ENCODE measurements around the gene RIPK4. TPM values are rescaled to one million over a fixed set of nuclear protein-coding genes. Genes with fewer than 3 reads are reported as not detected.
"Not testable (repeated sequence)": the region's sequence is repeated elsewhere in the genome, so short reads cannot be mapped to it uniquely, and the experiment has no call there.

Gene RIPK4
- total and polyA plus RNA-seq, 2 donors (not counting 1 experiment from before 2014, with no cell fraction given): not detected

DNA sequence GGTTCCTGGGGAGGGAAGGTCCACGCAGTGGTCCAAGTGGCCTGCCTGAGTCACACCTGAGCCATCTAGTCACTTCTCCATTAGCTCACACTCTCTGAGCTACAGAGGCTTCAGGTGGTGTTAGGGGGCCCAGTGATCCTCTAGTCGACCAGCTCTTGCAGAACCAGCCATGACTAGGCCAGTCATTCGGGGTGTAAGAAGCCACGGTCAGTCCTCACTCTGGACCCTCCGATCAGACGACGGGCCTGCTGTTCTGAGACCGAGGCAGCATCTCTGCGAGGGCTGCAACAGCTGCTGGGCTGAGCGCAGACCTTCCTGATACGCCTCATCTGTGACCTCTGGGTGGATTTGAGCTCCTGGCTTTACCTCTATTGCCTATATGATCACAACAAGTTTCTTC lies 68.8 kb downstream of the RIPK4 start:
- no peaks in the 10 kb centered on the region for H3K27me3 ChIP-seq (replicated peaks in 1 of 4; ENCODE audit: control extremely low read depth in 1 of 4, control insufficient read depth in 3 of 4, insufficient read depth in 4 of 4, low read length in 3 of 4)
- no peaks in the 10 kb centered on the region for H3K36me3 ChIP-seq (replicated peaks in 1 of 2; ENCODE audit: control extremely low read depth in 1 of 2, control insufficient read depth in 1 of 2, extremely low read depth in 1 of 2, insufficient read depth in 2 of 2, low read length in 1 of 2)
- ATAC-seq (ENCODE audit: low read depth) (no peak), DNase-seq (no peak)
- WGBS (ENCODE audit: insufficient coverage): 87% methylated on average over 10 of the region's 11 CpGs
- H3K9me3 ChIP-seq (ENCODE audit: control extremely low read depth in 1 of 3, control insufficient read depth in 2 of 3, insufficient read depth in 1 of 3, low read length in 2 of 3): peaks cover 0 to 12% (median 0%) of the 10 kb centered on the region in 3 donors
- CTCF ChIA-PET: no interaction called here
- H3K4me3 ChIP-seq (ENCODE audit: control extremely low read depth in 1 of 5, extremely low read depth in 1 of 5, insufficient read depth in 1 of 5, low read depth in 2 of 5, low read length in 4 of 5): no peak overlapping the region
- H3K79me2 ChIP-seq (ENCODE audit: control insufficient read depth, insufficient read depth, low read length): no peaks in the 10 kb centered on the region
- Mint-ChIP-seq H3K27me3 (peaks cover 20% of the 10 kb centered on the region), H3K4me3 (no peak overlapping the region), H3K9me3 (ENCODE audit: insufficient read depth) (no peaks in the 10 kb centered on the region), H3K4me1 (no peaks in the 10 kb centered on the region), H3K27ac (no peak overlapping the region)
- H3K4me1 ChIP-seq (ENCODE audit: control insufficient read depth in 2 of 2, insufficient read depth in 2 of 2, low read length in 2 of 2): no peaks in the 10 kb centered on the region
- TF ChIP-seq CTCF (IDR thresholded peaks at IDR 0.05) (no peak), EZH2 (IDR thresholded peaks at IDR 0.05; ENCODE audit: borderline replicate concordance, insufficient read depth, low read depth, low read length, poor library complexity, severe bottlenecking) (no peak)
- POLR2A ChIA-PET: no interaction called here
- no peak overlapping the region for H3K27ac ChIP-seq (ENCODE audit: low read length in 2 of 2)
- intact Hi-C loops (cut with micrococcal nuclease): no loop called here
- H4K20me1 ChIP-seq (ENCODE audit: control insufficient read depth, insufficient read depth, low read length, poor library complexity, severe bottlenecking): no peaks in the 10 kb centered on the region
- H3K4me2 ChIP-seq (replicated peaks; ENCODE audit: low read depth, low read length, poor library complexity, severe bottlenecking): no peak overlapping the region
- H3K9ac ChIP-seq (ENCODE audit: low read length): no peak overlapping the region
- no peak overlapping the region for H2AFZ ChIP-seq (ENCODE audit: insufficient read depth, low read depth, low read length, poor library complexity, severe bottlenecking)

DNA sequence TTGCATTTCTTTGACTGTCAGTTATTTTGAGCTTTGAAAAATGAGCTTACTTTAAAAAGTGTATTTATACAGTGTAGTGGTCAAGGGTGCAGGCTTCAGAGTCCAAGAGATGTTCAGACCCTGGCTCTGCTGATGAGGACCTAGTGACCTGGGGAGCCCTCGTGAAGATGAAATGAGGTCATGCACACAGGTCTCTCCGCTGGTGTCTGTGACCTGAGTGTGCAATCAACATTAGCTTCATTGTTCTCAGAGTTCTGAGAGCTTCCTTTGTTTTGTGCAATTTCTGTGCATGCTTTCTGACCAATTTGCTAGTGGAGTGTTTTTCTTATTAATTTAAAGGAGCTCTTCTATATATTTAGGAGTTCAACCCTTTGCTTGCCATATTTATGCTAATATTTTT lies 71.3 kb downstream of the RIPK4 start:
- intact Hi-C loops (cut with micrococcal nuclease): no loop called here
- Mint-ChIP-seq H3K27ac (no peak overlapping the region), H3K27me3 (peaks cover 14% of the 10 kb centered on the region), H3K4me1 (no peaks in the 10 kb centered on the region), H3K9me3 (ENCODE audit: insufficient read depth) (no peaks in the 10 kb centered on the region), H3K4me3 (no peak overlapping the region)
- ChIA-PET POLR2A (no interaction called here), CTCF (no interaction called here)
- peaks cover 0 to 12% (median 0%) of the 10 kb centered on the region in 3 donors for H3K9me3 ChIP-seq (ENCODE audit: control extremely low read depth in 1 of 3, control insufficient read depth in 2 of 3, insufficient read depth in 1 of 3, low read length in 2 of 3)
- H3K4me2 ChIP-seq (replicated peaks; ENCODE audit: low read depth, low read length, poor library complexity, severe bottlenecking): no peak overlapping the region
- no peaks in the 10 kb centered on the region for H3K79me2 ChIP-seq (ENCODE audit: control insufficient read depth, insufficient read depth, low read length)
- H2AFZ ChIP-seq (ENCODE audit: insufficient read depth, low read depth, low read length, poor library complexity, severe bottlenecking): no peak overlapping the region
- H3K4me1 ChIP-seq (ENCODE audit: control insufficient read depth in 2 of 2, insufficient read depth in 2 of 2, low read length in 2 of 2): no peaks in the 10 kb centered on the region
- H3K27me3 ChIP-seq (replicated peaks in 1 of 4; ENCODE audit: control extremely low read depth in 1 of 4, control insufficient read depth in 3 of 4, insufficient read depth in 4 of 4, low read length in 3 of 4): no peaks in the 10 kb centered on the region
- no peak overlapping the region for H3K4me3 ChIP-seq (ENCODE audit: control extremely low read depth in 1 of 5, extremely low read depth in 1 of 5, insufficient read depth in 1 of 5, low read depth in 2 of 5, low read length in 4 of 5)
- no peak for ATAC-seq (ENCODE audit: low read depth)
- no peak for DNase-seq
- no peaks in the 10 kb centered on the region for H4K20me1 ChIP-seq (ENCODE audit: control insufficient read depth, insufficient read depth, low read length, poor library complexity, severe bottlenecking)
- 93% methylated on average over 2 of the region's 2 CpGs for WGBS (ENCODE audit: insufficient coverage)
- no peaks in the 10 kb centered on the region for H3K36me3 ChIP-seq (replicated peaks in 1 of 2; ENCODE audit: control extremely low read depth in 1 of 2, control insufficient read depth in 1 of 2, extremely low read depth in 1 of 2, insufficient read depth in 2 of 2, low read length in 1 of 2)
- TF ChIP-seq CTCF (IDR thresholded peaks at IDR 0.05): no peak
- TF ChIP-seq EZH2 (IDR thresholded peaks at IDR 0.05; ENCODE audit: borderline replicate concordance, insufficient read depth, low read depth, low read length, poor library complexity, severe bottlenecking): no peak
- H3K27ac ChIP-seq (ENCODE audit: low read length in 2 of 2): no peak overlapping the region
- no peak overlapping the region for H3K9ac ChIP-seq (ENCODE audit: low read length)

- H3K27me3 ChIP-seq (replicated peaks in 1 of 4; ENCODE audit: control extremely low read depth in 1 of 4, control insufficient read depth in 3 of 4, insufficient read depth in 4 of 4, low read length in 3 of 4); H3K9me3 Mint-ChIP-seq (ENCODE audit: insufficient read depth); H3K79me2 ChIP-seq (ENCODE audit: control insufficient read depth, insufficient read depth, low read length); POLR2A ChIA-PET; intact Hi-C loops (cut with micrococcal nuclease); H3K27ac Mint-ChIP-seq; H3K4me1 ChIP-seq (ENCODE audit: control insufficient read depth in 2 of 2, insufficient read depth in 2 of 2, low read length in 2 of 2); H3K27ac ChIP-seq (ENCODE audit: low read length in 2 of 2); H3K4me2 ChIP-seq (replicated peaks; ENCODE audit: low read depth, low read length, poor library complexity, severe bottlenecking); CTCF ChIA-PET; H2AFZ ChIP-seq (ENCODE audit: insufficient read depth, low read depth, low read length, poor library complexity, severe bottlenecking); ATAC-seq (ENCODE audit: low read depth); H3K9ac ChIP-seq (ENCODE audit: low read length); H3K9me3 ChIP-seq (ENCODE audit: control extremely low read depth in 1 of 3, control insufficient read depth in 2 of 3, insufficient read depth in 1 of 3, low read length in 2 of 3); H4K20me1 ChIP-seq (ENCODE audit: control insufficient read depth, insufficient read depth, low read length, poor library complexity, severe bottlenecking); H3K4me1 Mint-ChIP-seq; H3K4me3 Mint-ChIP-seq; H3K4me3 ChIP-seq (ENCODE audit: control extremely low read depth in 1 of 5, extremely low read depth in 1 of 5, insufficient read depth in 1 of 5, low read depth in 2 of 5, low read length in 4 of 5); H3K36me3 ChIP-seq (replicated peaks in 1 of 2; ENCODE audit: control extremely low read depth in 1 of 2, control insufficient read depth in 1 of 2, extremely low read depth in 1 of 2, insufficient read depth in 2 of 2, low read length in 1 of 2); DNase-seq: not testable (repeated sequence)
- H3K27me3 Mint-ChIP-seq: peaks cover 15% of the 10 kb centered on the region
- WGBS (ENCODE audit: insufficient coverage): 80% methylated on average over 4 of the region's 4 CpGs
These were observed 72.8 kb downstream of the RIPK4 start for GRCh38 chr21:41694042-41694441.

Data from B cell (primary cell).